K562 (cell line): Measurements from ENCODE around the gene CTPS2. TPM values are rescaled to one million over a fixed set of nuclear protein-coding genes. Genes with fewer than 3 reads are reported as not detected.

Experiments used
- ATAC-seq: fragments of 200-7000 bp; cut with Tn5 transposase; 3 replicates; pipeline ENCODE4 v1.9.1; 2020; ENCODE audit warnings: moderate library complexity
- BruUV-seq: library from RNA; stranded (reverse); fragments of 400-500 nt; replicated peaks from 2 replicates; lab custom pipeline; 2021; lab: Mats Ljungman, UMichigan
- CTCF ChIA-PET: fragments of 300-600 bp; formaldehyde crosslinking; extraction: SDS; loops from one replicate; lab custom pipeline; 2021; ENCODE audit warnings: low intra/inter-chr PET ratio; lab: Yijun Ruan, JAX
- POLR2A ChIA-PET: fragments of 300-600, 350-650 bp; sonication (Branson Sonifier 250); formaldehyde crosslinking; extraction: SDS; loops from one replicate; lab custom pipeline; 2021; ENCODE audit warnings: antibody characterized with exemption, inconsistent platforms; lab: Yijun Ruan, JAX
- DNase-seq, 4 experiments: peaks; one replicate each; pipeline versions ENCODE4 v3.0.0 to v3.0.0-alpha.2; 2011 to 2018; ENCODE audit warnings: low spot score in 3 of 4, mixed read lengths in 3 of 4; ENCODE audit errors: extremely low read depth in 1 of 4
- FAIRE-seq: peaks from 2 replicates; lab custom pipeline; 2011; peaks lifted over from hg19 to GRCh38; lab: Jason Lieb, UNC
- H2AFZ ChIP-seq: 2 replicates; pipeline ENCODE4 v1.6.0; 2011; ENCODE audit warnings: low read depth, low read length, control low read depth, inconsistent platforms
- H3K27ac ChIP-seq: fragments of 200-600 bp; 3 replicates; pipeline ENCODE4 v1.8.0; 2011; ENCODE audit warnings: low read depth, mild to moderate bottlenecking, control low read depth, inconsistent platforms, low read length, moderate library complexity, mixed read lengths; ENCODE audit errors: extremely low read depth
- H3K27me3 ChIP-seq, 2 experiments: fragments of 300-600 bp in 1 of 2; 2 replicates in 1 of 2; 3 replicates in 1 of 2; pipeline versions ENCODE4 v1.6.0 to v1.8.0; 2011; ENCODE audit warnings: inconsistent platforms in 2 of 2, low read length in 2 of 2, mild to moderate bottlenecking in 1 of 2, mixed read lengths in 1 of 2, moderate library complexity in 1 of 2; ENCODE audit not compliant: control insufficient read depth in 2 of 2, insufficient read depth in 2 of 2
- H3K36me3 ChIP-seq: fragments of 300-600 bp; 3 replicates; pipeline ENCODE4 v1.8.0; 2011; ENCODE audit warnings: mild to moderate bottlenecking, low read length, inconsistent platforms; ENCODE audit not compliant: control insufficient read depth, insufficient read depth
- H3K4me1 ChIP-seq, 2 experiments: fragments of 200-600 bp in 1 of 2; replicated peaks in 1 of 2; 2 replicates in 1 of 2; 3 replicates in 1 of 2; pipeline versions ENCODE4 v1.5.1 to v1.8.0; 2011; ENCODE audit warnings: inconsistent platforms in 2 of 2, low read length in 2 of 2, mild to moderate bottlenecking in 1 of 2, mixed read lengths in 1 of 2, moderate library complexity in 1 of 2; ENCODE audit not compliant: control insufficient read depth in 2 of 2, insufficient read depth in 2 of 2
- H3K4me2 ChIP-seq: 2 replicates; pipeline ENCODE4 v1.6.1; 2011; ENCODE audit warnings: low read length, control low read depth, inconsistent platforms, mixed read lengths; ENCODE audit not compliant: insufficient read depth
- H3K4me3 ChIP-seq: fragments of 200-600 bp; sonication (generic), shearing (Covaris generic); 2 replicates; pipeline ENCODE4 v1.5.1; 2016; ENCODE audit warnings: control low read depth, inconsistent platforms
- H3K79me2 ChIP-seq: fragments of 200-600 bp; 3 replicates; pipeline ENCODE4 v1.8.0; 2011; ENCODE audit warnings: low read length, inconsistent platforms; ENCODE audit not compliant: control insufficient read depth, insufficient read depth
- H3K9ac ChIP-seq, 2 experiments: 2 replicates each; pipeline versions ENCODE4 v1.6.0 to v1.6.1; 2011; ENCODE audit warnings: low read depth in 2 of 2, low read length in 2 of 2, control low read depth in 1 of 2, inconsistent platforms in 1 of 2, mild to moderate bottlenecking in 1 of 2, mixed read lengths in 1 of 2; ENCODE audit not compliant: insufficient read depth in 1 of 2
- H3K9me1 ChIP-seq: one replicate; pipeline ENCODE4 v1.6.0; 2011; ENCODE audit warnings: inconsistent platforms, mild to moderate bottlenecking, low read length, moderate library complexity; ENCODE audit not compliant: control insufficient read depth, insufficient read depth
- H3K9me3 ChIP-seq: replicated peaks from 2 replicates; pipeline ENCODE4 v1.5.1; 2011; ENCODE audit warnings: low read depth, low read length, inconsistent platforms; ENCODE audit not compliant: control insufficient read depth, insufficient read depth
- H4K20me1 ChIP-seq: replicated peaks from 2 replicates; pipeline ENCODE4 v1.6.1; 2011; ENCODE audit warnings: low read length, inconsistent platforms, mixed read lengths; ENCODE audit not compliant: control insufficient read depth, insufficient read depth
- GATAD2A ChIP-seq: fragments of 450-650 bp; IDR thresholded peaks from 2 replicates; pipeline ENCODE4 v1.6.1; 2017
- HMGXB4 ChIP-seq: sonication (generic); formaldehyde crosslinking; IDR thresholded peaks from 2 replicates; pipeline ENCODE4 v1.8.1; 2023; ENCODE audit warnings: mild to moderate bottlenecking, missing genetic modification reagents
- ILK ChIP-seq: fragments of 450-650 bp; IDR thresholded peaks from 2 replicates; pipeline ENCODE4 v1.6.1; 2016; ENCODE audit warnings: missing genetic modification characterization, low read depth, mild to moderate bottlenecking, missing compliant biosample characterization, moderate library complexity, borderline replicate concordance
- LARP7 ChIP-seq: fragments of 450-650 bp; IDR thresholded peaks from 2 replicates; pipeline ENCODE4 v1.6.1; 2016
- MCM2 ChIP-seq: fragments of 450-650 bp; IDR thresholded peaks from 2 replicates; pipeline ENCODE4 v1.6.1; 2017; ENCODE audit warnings: low read depth, mild to moderate bottlenecking
- MEF2D ChIP-seq: conservative IDR thresholded peaks from 2 replicates; pipeline ENCODE4 v1.6.1; 2016; ENCODE audit warnings: low read depth, missing genetic modification characterization, missing compliant biosample characterization
- MXD1 ChIP-seq: fragments of 250-450 bp; sonication (Bioruptor Pico); IDR thresholded peaks from 2 replicates; pipeline ENCODE4 v1.8.0; 2021; ENCODE audit warnings: borderline replicate concordance, mild to moderate bottlenecking, moderate library complexity; ENCODE audit not compliant: poor library complexity, severe bottlenecking
- MYBL2 ChIP-seq, 2 experiments: fragments of 450-650 bp in 1 of 2; sonication (generic) in 1 of 2; formaldehyde crosslinking in 1 of 2; IDR thresholded peaks; 2 replicates each; pipeline versions ENCODE4 v1.6.1 to v1.8.1; 2017 to 2022; ENCODE audit warnings: borderline replicate concordance in 1 of 2, inconsistent platforms in 1 of 2, low read depth in 1 of 2, mild to moderate bottlenecking in 1 of 2, missing genetic modification reagents in 1 of 2, moderate library complexity in 1 of 2
- SUPT5H ChIP-seq: fragments of 450-650 bp; IDR thresholded peaks from 2 replicates; pipeline ENCODE4 v1.6.1; 2016
- TRIM24 ChIP-seq, 2 experiments: fragments of 450-650 bp; IDR thresholded peaks; 2 replicates each; pipeline ENCODE4 v1.6.1; 2016
- ZNF121 ChIP-seq: sonication (generic); formaldehyde crosslinking; conservative IDR thresholded peaks from 2 replicates; pipeline ENCODE4 v1.8.0; 2022; ENCODE audit warnings: missing genetic modification reagents
- ZNF124 ChIP-seq: sonication (generic); formaldehyde crosslinking; IDR thresholded peaks from 2 replicates; pipeline ENCODE4 v1.8.1; 2022; ENCODE audit warnings: missing genetic modification reagents
- ZNF318 ChIP-seq, 2 experiments: fragments of 450-650 bp; IDR thresholded peaks; 2 replicates each; pipeline ENCODE4 v1.6.1; 2016; ENCODE audit warnings: mild to moderate bottlenecking in 2 of 2, borderline replicate concordance in 1 of 2, low read depth in 1 of 2, moderate library complexity in 1 of 2
- WGBS: fragments of 100-300 bp; shearing (Covaris generic); methylation state at CpG from one replicate; pipeline ENCODE4 v1.1.6; 2016; ENCODE audit warnings: low coverage, mixed read lengths; ENCODE audit not compliant: insufficient coverage; ENCODE audit errors: missing lambda C conversion rate; 5-methylcytosine and 5-hydroxymethylcytosine counted together
- in situ Hi-C: fragments of 300-500 bp; cut with MboI; formaldehyde crosslinking; loops from 4 replicates; pipeline ENCODE4 v1.15.0; 2018; ENCODE audit warnings: inconsistent platforms, mixed read lengths
- intact Hi-C: fragments of 100-400 bp; cut with micrococcal nuclease; formaldehyde crosslinking; loops from 2 replicates; pipeline ENCODE4 v1.14.2; 2022
- polyA plus RNA-seq, 8 experiments: library from polyadenylated mRNA; depleted of rRNA in 4 of 8; stranded (reverse) in 5 of 8; unstranded in 3 of 8; fragments of >200 nt; fragmentation: Nextera tagmentation in 2 of 8; fragmentation: Illumina TruSeq in 1 of 8; extraction: Ambion mirVana in 2 of 8; extraction: Trizol in 1 of 8; gene quantifications; 2 replicates each; pipeline versions ENCODE4 v1.2.1 to v1.2.3, GENCODE V29; 2011 to 2014; ENCODE audit warnings: inconsistent platforms in 1 of 8, missing spikeins in 1 of 8
- total RNA-seq, 7 experiments: library from RNA; depleted of rRNA in 6 of 7; stranded (reverse); fragments of >200 nt in 6 of 7; fragmentation: Illumina TruSeq in 2 of 7; extraction: Trizol in 2 of 7; gene quantifications; 2 replicates each; pipeline versions ENCODE4 v1.2.1 to v1.2.3, GENCODE V29; 2011 to 2021; ENCODE audit warnings: low replicate concordance in 1 of 7

The CTPS2 gene
- total and polyA plus RNA-seq, 9 of the 15 experiments (the other 6 are each of a cell fraction or from before 2014, with no cell fraction given) = 5.4 to 19.5 (median 14.1) TPM

DNA sequence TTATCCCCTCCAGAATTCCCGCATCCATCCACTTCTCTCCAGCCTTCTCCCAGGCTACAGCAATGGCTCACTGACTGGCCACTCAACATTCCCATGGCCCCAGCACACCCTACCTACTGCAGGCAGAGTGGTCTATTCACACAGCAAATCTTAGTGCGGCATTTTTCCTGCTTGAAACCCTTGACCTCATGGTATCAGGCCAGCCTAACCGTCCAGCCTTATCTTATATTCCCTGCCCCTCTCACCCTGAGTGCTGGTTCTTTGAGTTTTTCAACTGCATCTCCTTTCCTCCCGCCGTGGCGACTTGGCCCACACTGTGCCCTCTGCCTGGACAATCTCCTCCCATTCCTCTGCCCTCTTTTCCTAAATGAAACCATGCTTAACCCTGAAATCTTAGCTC is 72.5 kb downstream of the CTPS2 start:
- DNase-seq (peak in 2 of 4 experiments; percentile 23 to 30), ATAC-seq (peak; percentile 82), FAIRE-seq (peak; percentile 19)
- WGBS = 20% methylated on average over 6 of the region's 6 CpGs
- intact Hi-C loops = no loop called here
- Histone ChIP-seq H3K4me2 (peak overlapping the region; percentile 13), H3K27ac (no peak overlapping the region), H3K4me1 (peaks cover 2 to 6% of the 10 kb centered on the region in 2 experiments; a peak in 3 of 5 replicates), H3K4me3 (no peak overlapping the region), H4K20me1 (no peaks in the 10 kb centered on the region), H3K79me2 (no peaks in the 10 kb centered on the region), H2AFZ (peak overlapping the region; percentile 25; the same call in 1 of the 2 replicates), H3K9me3 (no peaks in the 10 kb centered on the region), H3K36me3 (no peaks in the 10 kb centered on the region), H3K9me1 (no peaks in the 10 kb centered on the region), H3K9ac (no peak overlapping the region; a peak in 1 of 4 replicates), H3K27me3 (no peaks in the 10 kb centered on the region)
- CTCF ChIA-PET = no interaction called here
- POLR2A ChIA-PET = interaction anchor here (1.2 kb wide), 1 partner anchor 13 kb away, joined by 3 read pairs; no protein-coding TSS in a partner anchor
- in situ Hi-C loops = no loop called here
- no TSS peak for BruUV-seq
- TF ChIP-seq MEF2D (no peak), HMGXB4 (no peak), GATAD2A (no peak), ZNF124 (CRISPR knock-in tag) (no peak), ZNF121 (CRISPR knock-in tag) (no peak), ILK (no peak), MXD1 (no peak), SUPT5H (no peak), TRIM24 (IDR thresholded peaks at IDR 0.05) (no peak), MCM2 (no peak), MYBL2 (IDR thresholded peaks at IDR 0.05; ENCODE audit: low read depth) (no peak), MYBL2 (CRISPR knock-in tag; IDR thresholded peaks at IDR 0.05; ENCODE audit: borderline replicate concordance) (no peak), LARP7 (no peak), ZNF318 (IDR thresholded peaks at IDR 0.05; ENCODE audit: borderline replicate concordance in 1 of 2, low read depth in 1 of 2) (no peak)
